HG03442 (cell line): ENCODE results near the gene HOXA3.

Source experiments
- ATAC-seq: cut with Tn5 transposase; IDR thresholded peaks from one replicate; pipeline ENCODE4 v1.9.1; 2021; ENCODE audit warnings: mild to moderate bottlenecking, moderate library complexity; ENCODE audit not compliant: unreplicated experiment

Gene HOXA3

GRCh38 chr7:27151931-27152815, at the start of gene HOXA3:
TSS of gene HOXA3 (minus strand) at chr7:27152583. CDS start at chr7:27110640, 41,943 bp downstream.
- no peak for ATAC-seq

GRCh38 chr7:27201580-27202017, 49.2 kb upstream of the HOXA3 start:
- no peak for ATAC-seq

- ATAC-seq = no peak
Observed at GRCh38 chr7:27200761-27201579, 48.6 kb upstream of the HOXA3 start.

GRCh38 chr7:27199849-27200760, 47.7 kb upstream of the HOXA3 start, which contains the start of gene HOXA13:
TSS of gene HOXA13 (minus strand) at chr7:27200091. CDS start at chr7:27200077, 14 bp downstream.
- ATAC-seq = no peak

GRCh38 chr7:27198871-27199801, 46.8 kb upstream of the HOXA3 start:
- no peak for ATAC-seq

- no peak for ATAC-seq
Observed at GRCh38 chr7:27198138-27198841, 45.9 kb upstream of the HOXA3 start.

- ATAC-seq = no peak
Observed at GRCh38 chr7:27197137-27198042, 45.0 kb upstream of the HOXA3 start.

- ATAC-seq = no peak
Observed at GRCh38 chr7:27196287-27196767, 43.9 kb upstream of the HOXA3 start.

- ATAC-seq = no peak
Observed at GRCh38 chr7:27194686-27195379, 42.5 kb upstream of the HOXA3 start.

- no peak for ATAC-seq
Observed at GRCh38 chr7:27194002-27194352, 41.6 kb upstream of the HOXA3 start.

GRCh38 chr7:27193335-27194001, 41.1 kb upstream of the HOXA3 start:
- ATAC-seq = no peak

GRCh38 chr7:27192546-27193334, 40.4 kb upstream of the HOXA3 start:
- ATAC-seq = no peak

GRCh38 chr7:27191833-27192545, 39.6 kb upstream of the HOXA3 start:
- ATAC-seq = no peak

- no peak for ATAC-seq
Observed at GRCh38 chr7:27191161-27191731, 38.9 kb upstream of the HOXA3 start.
